Osteoblast (primary cell): Measurements from ENCODE around the gene CDCA5. TPM values are rescaled to one million over a fixed set of nuclear protein-coding genes. Genes with fewer than 3 reads are reported as not detected.
A peak's percentile ranks its signal among the peaks of the same experiment; 100 is the strongest.

ENCODE experiments used
- DNase-seq: peaks from one replicate; pipeline ENCODE4 v3.0.0; 2011; ENCODE audit warnings: low spot score, mixed read lengths; ENCODE audit not compliant: insufficient read length; ENCODE audit errors: missing footprints
- H2AFZ ChIP-seq: 2 replicates; pipeline ENCODE4 v1.6.0; 2011; ENCODE audit warnings: mild to moderate bottlenecking, low read length
- H3K27ac ChIP-seq: 2 replicates; pipeline ENCODE4 v1.5.1; 2011; ENCODE audit warnings: mild to moderate bottlenecking, low read depth, low read length, moderate library complexity
- H3K27me3 ChIP-seq: 2 replicates; pipeline ENCODE4 v1.6.0; 2012; ENCODE audit warnings: mild to moderate bottlenecking, control low read depth, inconsistent platforms, low read length, moderate library complexity; ENCODE audit not compliant: insufficient read depth
- H3K36me3 ChIP-seq: 2 replicates; pipeline ENCODE4 v1.5.1; 2011; ENCODE audit warnings: mild to moderate bottlenecking, low read length, control low read depth, moderate library complexity; ENCODE audit not compliant: insufficient read depth
- H3K4me1 ChIP-seq: 2 replicates; pipeline ENCODE4 v1.5.1; 2011; ENCODE audit warnings: mild to moderate bottlenecking, low read length, control low read depth, moderate library complexity; ENCODE audit not compliant: insufficient read depth
- H3K4me2 ChIP-seq: 2 replicates; pipeline ENCODE4 v1.6.0; 2011; ENCODE audit warnings: mild to moderate bottlenecking, low read length; ENCODE audit not compliant: insufficient read depth
- H3K4me3 ChIP-seq: fragments of 200-600 bp; sonication (generic); 3 replicates; pipeline ENCODE4 v1.5.1; 2012; ENCODE audit warnings: mild to moderate bottlenecking, low read length, inconsistent platforms; ENCODE audit not compliant: insufficient read depth
- H3K79me2 ChIP-seq: 2 replicates; pipeline ENCODE4 v1.6.0; 2012; ENCODE audit warnings: mild to moderate bottlenecking, low read length, control low read depth, inconsistent platforms; ENCODE audit not compliant: insufficient read depth
- H3K9me3 ChIP-seq: 2 replicates; pipeline ENCODE4 v1.5.1; 2011; ENCODE audit warnings: low read depth, low read length, control low read depth
- H4K20me1 ChIP-seq: 2 replicates; pipeline ENCODE4 v1.6.0; 2012; ENCODE audit warnings: mild to moderate bottlenecking, low read length, control low read depth; ENCODE audit not compliant: insufficient read depth
- CTCF ChIP-seq: IDR thresholded peaks from 2 replicates; pipeline ENCODE4 v1.5.1; 2011; ENCODE audit warnings: mild to moderate bottlenecking, low read depth, low read length, moderate library complexity; ENCODE audit errors: extremely low read depth
- total RNA-seq: library from RNA; depleted of rRNA; stranded (reverse); fragments of >200 nt; gene quantifications from 2 replicates; pipeline ENCODE4 v1.2.3, GENCODE V29; 2012

CDCA5 gene
- total RNA-seq, 1 donor = 3.3 TPM

GRCh38 chr11:65102142-65103095 lies 18.6 kb upstream of the CDCA5 start:
- DNase-seq = peak; percentile 82
- peaks cover 33% of the 10 kb centered on the region for H3K79me2 ChIP-seq
- H3K27me3 ChIP-seq = no peaks in the 10 kb centered on the region
- H2AFZ ChIP-seq = no peak overlapping the region
- TF ChIP-seq CTCF = no peak
- H3K4me3 ChIP-seq = no peak overlapping the region
- peaks cover 9% of the 10 kb centered on the region for H3K4me1 ChIP-seq
- H4K20me1 ChIP-seq = peaks cover 3% of the 10 kb centered on the region
- no peaks in the 10 kb centered on the region for H3K9me3 ChIP-seq
- peak overlapping the region; percentile 15 for H3K4me2 ChIP-seq
- H3K27ac ChIP-seq = no peak overlapping the region
- H3K36me3 ChIP-seq = peaks cover 3% of the 10 kb centered on the region

- H3K27ac ChIP-seq = no peak overlapping the region
- H3K27me3 ChIP-seq = no peaks in the 10 kb centered on the region
- H3K79me2 ChIP-seq = peaks cover 39% of the 10 kb centered on the region
- no peaks in the 10 kb centered on the region for H3K36me3 ChIP-seq
- H3K4me2 ChIP-seq = no peak overlapping the region
- DNase-seq = no peak
- TF ChIP-seq CTCF = peak; percentile 5
- peaks cover 5% of the 10 kb centered on the region for H4K20me1 ChIP-seq
- H3K4me3 ChIP-seq = no peak overlapping the region
- no peak overlapping the region for H2AFZ ChIP-seq
- H3K4me1 ChIP-seq = peaks cover 14% of the 10 kb centered on the region
- H3K9me3 ChIP-seq = no peaks in the 10 kb centered on the region
These were observed 17.0 kb upstream of the CDCA5 start for GRCh38 chr11:65100674-65101350.

GRCh38 chr11:65096926-65097325 lies 13.1 kb upstream of the CDCA5 start:
- Histone ChIP-seq H3K9me3 (no peaks in the 10 kb centered on the region), H4K20me1 (peaks cover 5% of the 10 kb centered on the region), H3K79me2 (peaks cover 22% of the 10 kb centered on the region), H3K27ac (no peak overlapping the region), H3K4me2 (peak overlapping the region; percentile 78), H3K27me3 (no peaks in the 10 kb centered on the region), H3K36me3 (no peaks in the 10 kb centered on the region), H3K4me3 (peak overlapping the region; percentile 78), H3K4me1 (peaks cover 8% of the 10 kb centered on the region), H2AFZ (no peak overlapping the region)
- DNase-seq = peak; percentile 58
- no peak for TF ChIP-seq CTCF
